SH-SY5Y (cell line): Measurements from ENCODE around the gene MNAT1.

Source experiments
- GATA2 ChIP-seq: IDR thresholded peaks from 2 replicates; pipeline ENCODE4 v1.6.1; 2011; ENCODE audit warnings: mild to moderate bottlenecking, low read depth, low read length
- GATA3 ChIP-seq: IDR thresholded peaks from 2 replicates; pipeline ENCODE4 v1.6.1; 2011; ENCODE audit warnings: low read depth, mild to moderate bottlenecking, low read length, moderate library complexity

- TF ChIP-seq GATA2 (no peak), GATA3 (no peak)
These were observed 13.0 kb upstream of the MNAT1 start for GRCh38 chr14:60721326-60722106.
